HuH-7.5 (cell line): ENCODE measurements around the gene POLR2H.

ENCODE experiments used
- DNase-seq: peaks from one replicate; pipeline ENCODE4 v3.0.0; 2011; ENCODE audit warnings: low spot score

POLR2H gene

GRCh38 chr3:184387174-184387714 lies 25.7 kb downstream of the POLR2H start:
- no peak for DNase-seq

DNA sequence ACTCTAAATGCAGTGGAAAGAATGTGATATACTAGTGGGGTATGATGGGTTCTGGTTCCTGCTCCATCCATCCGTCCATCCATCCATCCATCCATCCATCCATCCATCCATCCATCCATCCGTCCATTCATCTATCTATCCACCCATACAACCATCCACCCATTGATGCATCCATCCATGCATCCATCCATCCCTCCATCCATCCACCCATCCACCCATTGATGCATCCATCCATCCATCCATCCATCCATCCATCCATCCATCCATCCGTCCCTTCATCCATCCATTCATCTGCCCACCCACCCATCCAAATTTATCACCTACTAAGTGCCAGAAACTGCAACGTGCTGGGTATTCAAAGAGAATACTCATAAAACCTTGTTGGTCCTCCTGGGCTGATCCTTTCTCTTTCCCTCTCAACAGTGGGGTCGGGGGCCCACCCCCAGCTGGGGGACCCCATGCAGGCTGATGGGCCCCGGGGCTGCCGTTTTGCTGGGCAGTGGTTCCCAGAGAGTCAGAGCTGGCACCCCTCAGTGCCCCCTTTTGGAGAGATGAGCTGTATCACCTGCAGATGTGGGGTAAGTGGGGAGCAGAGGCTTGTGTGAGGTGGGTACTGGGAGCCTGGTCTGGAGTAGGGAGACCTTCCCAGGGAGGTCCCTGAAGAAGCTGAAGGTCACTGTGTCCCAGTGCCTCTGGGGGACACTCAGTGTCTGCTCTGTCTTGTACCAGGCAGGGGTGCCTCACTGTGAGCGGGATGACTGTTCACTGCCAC lies 26.8 kb downstream of the POLR2H start:
- no peak for DNase-seq

GRCh38 chr3:184388936-184389230 lies 27.4 kb downstream of the POLR2H start:
- no peak for DNase-seq

- DNase-seq = no peak
Measured at GRCh38 chr3:184389384-184389783, 27.9 kb downstream of the POLR2H start.

- DNase-seq = no peak
Measured at GRCh38 chr3:184389935-184390528, 28.5 kb downstream of the POLR2H start.

- DNase-seq = no peak
Measured at GRCh38 chr3:184391266-184391665, 29.8 kb downstream of the POLR2H start.

DNA sequence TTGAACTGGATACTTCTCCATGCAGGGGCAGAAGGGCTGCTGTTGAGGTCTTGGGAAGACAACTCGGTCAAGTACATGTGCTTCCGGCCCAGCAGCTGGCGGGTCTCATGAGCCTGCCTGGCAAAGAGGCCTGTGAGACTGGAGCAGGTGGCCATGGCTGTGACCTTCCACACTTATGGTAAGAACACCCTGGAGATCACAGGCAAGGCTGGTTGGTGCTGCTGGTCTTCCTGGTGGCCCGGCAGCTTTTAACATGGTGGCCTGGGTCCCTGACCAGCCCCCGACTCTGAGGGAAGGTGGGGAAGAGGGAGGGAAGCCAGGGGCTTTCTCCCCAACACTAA lies 33.8 kb downstream of the POLR2H start:
- DNase-seq = no peak

DNA sequence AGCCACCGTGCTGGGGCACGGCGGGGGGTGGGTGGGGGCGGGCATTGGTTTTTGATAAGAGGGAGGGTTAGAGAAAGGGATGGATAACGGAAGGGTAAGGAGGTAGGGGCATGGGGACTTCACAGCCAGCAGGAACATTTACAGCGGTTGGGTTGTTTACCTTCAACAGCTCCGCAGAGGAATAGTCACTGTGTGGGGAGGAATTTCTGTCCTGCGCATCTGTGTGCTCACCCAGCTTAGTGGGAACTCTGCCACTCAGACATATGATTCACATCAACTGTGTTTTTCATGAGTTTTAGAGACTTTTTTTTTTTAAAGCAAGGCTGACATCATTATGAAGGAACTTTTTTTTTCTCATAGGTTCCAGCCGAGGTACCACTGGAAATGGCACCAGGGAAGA lies 37.9 kb downstream of the POLR2H start:
- DNase-seq = no peak

DNA sequence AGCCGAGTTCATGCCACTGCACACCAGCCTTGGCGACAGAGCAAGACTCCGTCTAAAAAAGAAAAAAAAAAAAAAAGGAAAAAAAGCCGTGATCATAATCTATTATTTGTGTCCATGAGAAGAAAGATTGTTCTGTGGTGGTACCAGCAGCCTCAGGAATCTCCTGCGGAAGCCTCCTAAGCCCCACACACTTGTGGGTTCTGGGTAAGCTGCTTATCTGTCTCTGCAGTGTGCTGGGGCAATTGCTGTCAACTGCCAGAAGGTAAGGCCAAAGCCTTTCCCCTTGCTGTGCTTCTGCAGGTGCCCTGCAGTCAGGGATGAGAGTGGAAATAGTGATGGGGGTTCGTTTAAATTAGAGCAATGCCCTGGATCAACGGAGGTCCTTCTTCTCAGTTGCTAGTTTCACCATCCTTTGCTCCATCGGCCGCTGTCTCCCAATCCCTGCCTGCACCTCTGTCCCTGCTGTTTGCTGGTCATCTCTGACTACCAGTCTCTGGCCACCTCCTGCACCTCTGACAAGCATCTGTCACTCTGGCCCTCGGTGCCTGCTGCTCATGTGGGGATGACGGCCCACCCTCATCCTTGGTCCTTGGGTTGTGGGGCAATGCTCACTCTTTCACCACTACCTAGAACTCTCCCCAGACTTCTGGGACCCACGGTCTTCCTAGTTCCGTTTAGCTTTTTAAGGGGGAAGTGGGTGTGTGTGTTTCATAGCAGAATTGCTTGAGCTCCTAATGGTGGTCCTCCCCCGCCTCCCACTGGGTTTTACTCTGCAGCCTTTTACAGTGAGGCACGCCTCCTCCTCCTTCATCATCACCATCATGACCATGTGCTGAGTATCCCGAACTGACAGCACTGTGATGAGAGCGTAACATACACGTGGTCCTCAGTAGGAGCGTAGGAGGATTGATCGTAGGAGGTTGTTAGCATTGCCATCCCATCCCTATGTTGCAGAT lies 43.8 kb downstream of the POLR2H start:
- DNase-seq = no peak

DNA sequence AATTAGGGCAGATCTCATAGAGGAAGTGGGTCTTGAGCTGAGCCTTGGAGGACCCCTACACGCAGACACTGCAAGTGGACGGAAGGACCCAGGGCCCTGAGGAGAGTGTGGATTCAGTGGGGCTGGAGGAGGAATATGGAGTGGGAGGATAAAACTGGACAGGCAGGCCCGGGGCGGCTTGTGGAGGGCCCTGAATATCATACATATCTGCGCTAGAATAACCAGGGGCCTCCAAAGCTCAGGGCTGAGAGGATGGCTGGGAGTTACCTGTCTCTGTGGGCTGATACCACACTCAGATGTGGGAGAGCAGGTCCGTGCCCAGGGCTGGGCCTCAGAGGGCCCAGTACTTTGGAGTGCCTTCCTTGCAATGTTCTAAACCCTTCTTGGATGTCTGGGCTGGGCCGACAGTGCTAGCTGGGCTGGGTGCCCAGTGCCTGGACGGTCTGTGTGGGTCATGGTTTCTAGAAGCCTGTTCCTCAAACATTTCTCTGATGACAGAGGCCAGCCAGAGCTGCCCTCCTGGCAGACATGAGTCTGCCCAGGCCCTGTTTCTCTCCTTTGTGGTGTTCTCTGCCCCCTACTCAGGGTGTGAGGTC lies 47.9 kb downstream of the POLR2H start:
- DNase-seq = no peak

DNA sequence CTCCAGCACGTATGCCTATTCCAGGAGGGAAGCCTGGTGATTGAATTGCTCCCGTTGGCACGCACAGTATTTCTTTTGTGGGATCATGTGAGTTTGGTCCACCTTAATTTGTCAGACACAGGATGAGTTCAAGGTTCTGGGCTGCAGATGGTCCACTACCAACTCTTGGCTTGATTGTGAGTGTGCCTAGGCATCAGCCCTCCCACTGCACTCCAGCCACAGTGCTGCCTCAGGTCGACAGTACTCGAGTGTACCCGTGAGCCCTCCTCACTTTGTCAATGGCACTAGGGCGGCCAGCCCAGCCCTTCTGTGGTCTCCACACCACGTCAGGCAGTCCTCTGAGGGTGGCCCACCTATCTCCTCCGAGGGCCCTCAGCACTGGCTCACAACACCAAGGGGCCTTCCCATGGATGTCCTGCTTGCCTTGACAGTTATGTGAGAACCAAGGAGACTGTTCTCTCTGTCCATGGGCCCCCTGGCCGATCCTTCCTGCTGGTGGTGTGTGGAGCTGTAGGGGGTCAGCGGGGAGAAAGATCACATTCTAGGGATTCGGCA lies 48.5 kb downstream of the POLR2H start:
- no peak for DNase-seq

- DNase-seq = no peak
Measured at GRCh38 chr3:184414418-184415202, 53.1 kb downstream of the POLR2H start.

DNA sequence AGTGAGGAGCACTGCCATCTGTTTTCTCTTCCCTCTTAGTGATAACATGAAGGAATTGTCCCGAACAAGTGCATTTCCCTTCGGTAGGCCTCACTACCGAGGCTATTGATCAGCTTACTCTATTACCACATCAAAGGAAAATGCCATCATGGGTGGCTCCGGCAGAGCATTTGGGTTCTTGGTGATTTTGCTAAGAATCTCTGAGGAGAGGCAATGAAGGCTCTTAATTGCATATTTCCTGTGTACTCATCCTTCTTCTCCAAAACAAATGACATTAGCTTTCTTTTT lies 53.6 kb downstream of the POLR2H start:
- no peak for DNase-seq

DNA sequence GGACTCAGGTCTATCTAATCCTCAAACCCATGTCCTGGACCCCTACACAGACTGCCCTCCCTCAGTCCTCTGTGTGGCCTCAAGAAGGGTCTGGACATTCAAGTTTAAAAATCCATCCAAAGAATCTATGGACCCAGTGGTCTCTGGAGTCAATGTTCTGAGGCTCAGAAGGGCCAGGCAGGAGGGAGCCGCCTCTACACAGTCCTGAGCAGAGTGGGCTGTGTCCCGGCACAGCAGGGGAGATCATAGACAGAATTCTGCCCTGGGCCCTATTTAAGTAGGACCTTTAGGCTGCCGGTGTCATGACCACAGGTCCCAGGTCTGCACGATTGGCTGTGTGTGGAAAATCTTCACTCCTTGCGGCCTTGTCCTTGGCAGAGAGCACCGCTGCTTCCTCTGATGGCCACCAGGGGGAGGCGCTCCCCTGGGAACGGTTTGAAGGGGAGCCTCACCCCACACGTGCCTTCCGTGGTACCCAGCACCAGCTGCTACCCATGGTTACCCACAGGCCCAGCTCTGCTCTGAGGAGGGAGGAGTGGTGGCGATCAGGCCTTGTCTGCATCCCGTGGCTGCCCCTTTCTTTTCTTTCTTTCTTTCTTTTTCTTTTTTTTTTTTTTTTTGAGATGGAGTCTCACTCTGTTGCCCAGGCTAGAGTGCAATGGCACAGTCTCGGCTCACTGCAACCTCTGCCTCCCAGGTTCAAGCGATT lies 56.3 kb downstream of the POLR2H start:
- DNase-seq = peak; percentile 44
